ENCODE measurements around the gene ABR. TPM values are rescaled to one million over a fixed set of nuclear protein-coding genes. Genes with fewer than 3 reads are reported as not detected.

ABR gene
- total RNA-seq, 6 experiments from 2014 or later, result 49.3 to 58.4 (median 54.4) TPM

- DNase-seq, result no peak
- no peak overlapping the region for H3K27ac Mint-ChIP-seq
- no peak overlapping the region for H3K4me3 Mint-ChIP-seq
- H3K4me1 Mint-ChIP-seq (ENCODE audit: low read depth), result no peaks in the 10 kb centered on the region
- H3K36me3 Mint-ChIP-seq (ENCODE audit: low read depth), result peaks cover 7% of the 10 kb centered on the region
- H3K9me3 Mint-ChIP-seq, result no peaks in the 10 kb centered on the region
- H3K27me3 Mint-ChIP-seq (ENCODE audit: insufficient read depth), result peaks cover under 1% of the 10 kb centered on the region
- no peak for TF ChIP-seq CTCF (IDR thresholded peaks at IDR 0.05)
Observed at GRCh38 chr17:1010086-1010450, 169.7 kb downstream of the ABR start.

- H3K27me3 Mint-ChIP-seq (ENCODE audit: insufficient read depth), result peaks cover 2% of the 10 kb centered on the region
- TF ChIP-seq CTCF (IDR thresholded peaks at IDR 0.05), result no peak
- no peak overlapping the region for H3K4me3 Mint-ChIP-seq
- no peak for DNase-seq
- no peak overlapping the region; the same call in 1 of the 2 replicates for H3K27ac Mint-ChIP-seq
- no peaks in the 10 kb centered on the region for H3K4me1 Mint-ChIP-seq (ENCODE audit: low read depth)
- H3K36me3 Mint-ChIP-seq (ENCODE audit: low read depth), result peaks cover 10% of the 10 kb centered on the region
- no peaks in the 10 kb centered on the region for H3K9me3 Mint-ChIP-seq
Observed at GRCh38 chr17:1009229-1010085, 170.3 kb downstream of the ABR start.

- no peaks in the 10 kb centered on the region for H3K9me3 Mint-ChIP-seq
- peaks cover 5% of the 10 kb centered on the region for H3K4me1 Mint-ChIP-seq (ENCODE audit: low read depth)
- DNase-seq, result no peak
- no peak overlapping the region for H3K4me3 Mint-ChIP-seq
- peaks cover 2% of the 10 kb centered on the region for H3K27me3 Mint-ChIP-seq (ENCODE audit: insufficient read depth)
- TF ChIP-seq CTCF (IDR thresholded peaks at IDR 0.05), result no peak
- H3K36me3 Mint-ChIP-seq (ENCODE audit: low read depth), result peaks cover 11% of the 10 kb centered on the region
- no peak overlapping the region for H3K27ac Mint-ChIP-seq
Observed at GRCh38 chr17:1008008-1008761, 171.6 kb downstream of the ABR start.

- Mint-ChIP-seq H3K4me3 (no peak overlapping the region), H3K27me3 (ENCODE audit: insufficient read depth) (peaks cover 2% of the 10 kb centered on the region), H3K27ac (no peak overlapping the region), H3K36me3 (ENCODE audit: low read depth) (peaks cover 19% of the 10 kb centered on the region), H3K9me3 (no peaks in the 10 kb centered on the region), H3K4me1 (ENCODE audit: low read depth) (peaks cover 13% of the 10 kb centered on the region)
- no peak for TF ChIP-seq CTCF (IDR thresholded peaks at IDR 0.05)
- DNase-seq, result no peak
Observed at GRCh38 chr17:1007310-1008007, 172.3 kb downstream of the ABR start.

DNA sequence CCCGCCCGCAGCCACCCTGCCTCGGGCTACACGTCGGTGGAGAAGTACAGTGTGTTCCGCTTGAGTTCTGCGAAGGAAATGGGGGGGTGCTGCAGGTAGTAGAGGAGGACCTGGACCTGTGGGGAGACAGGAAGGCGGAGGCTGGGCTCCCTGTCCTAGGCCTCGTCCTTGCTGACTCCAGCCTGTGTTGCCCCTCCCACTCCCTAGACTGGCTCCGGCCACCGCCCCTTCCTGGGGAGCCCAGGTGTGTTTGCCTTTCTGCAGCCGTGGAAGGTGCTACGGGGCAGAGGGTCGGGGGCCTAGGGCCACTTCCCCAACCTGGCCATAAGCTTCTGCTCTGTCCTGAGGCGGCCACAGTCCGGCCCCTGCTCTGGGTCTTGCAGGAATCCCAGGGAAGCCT, 173.7 kb downstream of the ABR start:
- TF ChIP-seq CTCF (IDR thresholded peaks at IDR 0.05), result no peak
- H3K9me3 Mint-ChIP-seq, result no peaks in the 10 kb centered on the region
- no peak overlapping the region for H3K4me3 Mint-ChIP-seq
- no peak for DNase-seq
- peaks cover 27% of the 10 kb centered on the region for H3K4me1 Mint-ChIP-seq (ENCODE audit: low read depth)
- H3K27ac Mint-ChIP-seq, result no peak overlapping the region
- H3K27me3 Mint-ChIP-seq (ENCODE audit: insufficient read depth), result peaks cover 4% of the 10 kb centered on the region
- H3K36me3 Mint-ChIP-seq (ENCODE audit: low read depth), result peaks cover 28% of the 10 kb centered on the region

All from HFFc6 (cell line).